Measurements from ENCODE around the gene SCG5.
A peak's percentile ranks its signal among the peaks of the same experiment; 100 is the strongest.

Gene SCG5

DNA sequence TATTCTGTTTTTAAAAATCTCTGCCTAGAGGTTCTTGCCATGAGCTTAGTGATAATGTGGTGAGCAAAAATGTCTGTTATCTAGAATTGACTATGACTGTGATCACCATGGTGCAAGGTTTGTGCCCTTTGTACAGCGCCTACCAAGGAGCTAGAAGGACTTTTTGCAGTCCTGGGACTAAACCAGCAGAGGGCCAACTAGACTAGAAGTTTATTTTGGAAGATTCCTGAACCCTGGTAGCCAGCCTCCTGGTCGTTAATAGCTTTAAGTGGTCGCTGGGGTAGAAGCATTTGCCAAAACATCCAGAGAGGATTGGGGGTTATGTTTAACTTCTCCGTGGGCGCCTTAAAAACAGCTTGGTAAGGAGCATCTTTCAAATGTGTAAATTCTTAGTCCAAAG, 7.8 kb downstream of the SCG5 start:
- no peaks in the 10 kb centered on the region for H3K9me3 ChIP-seq (ENCODE audit: control extremely low read depth in 1 of 5, control insufficient read depth in 4 of 5, insufficient read depth in 2 of 5, low read depth in 1 of 5, low read length in 4 of 5)
- no peaks in the 10 kb centered on the region for H3K27me3 ChIP-seq (replicated peaks in 2 of 5; ENCODE audit: control insufficient read depth in 4 of 5, insufficient read depth in 5 of 5, low read length in 4 of 5)
- H3K27ac ChIP-seq (ENCODE audit: insufficient read depth in 1 of 2, low read depth in 1 of 2, low read length in 2 of 2, poor library complexity in 1 of 2, severe bottlenecking in 2 of 2) = no peak overlapping the region
- no peak overlapping the region for H3K4me3 ChIP-seq (ENCODE audit: control insufficient read depth in 1 of 7, extremely low read depth in 1 of 7, insufficient read depth in 4 of 7, low read depth in 2 of 7, low read length in 6 of 7)
- peak in 2 of 3 donors; percentile 10 to 12 for DNase-seq
- 83% methylated on average over 3 of the region's 5 CpGs for WGBS (ENCODE audit: insufficient coverage)
- H3K4me1 ChIP-seq (ENCODE audit: control extremely low read depth in 1 of 4, control insufficient read depth in 4 of 4, insufficient read depth in 4 of 4, low read length in 3 of 4) = peaks cover 0 to 2% (median 0%) of the 10 kb centered on the region in 4 experiments
- ChIA-PET POLR2A (interaction anchor here (0.6 to 1.3 kb wide), 3 partner anchors 8 to 1337 kb away, joined by 3 to 5 read pairs (median 4); no protein-coding TSS in a partner anchor), CTCF (interaction anchor here (0.7 to 3.4 kb wide), 11 partner anchors 8 to 351 kb away, joined by 3 to 31 read pairs (median 4); partner anchors contain the start of gene SCG5)
- peaks cover 0 to under 1% (median 0%) of the 10 kb centered on the region in 4 experiments for H3K36me3 ChIP-seq (ENCODE audit: control insufficient read depth in 4 of 4, insufficient read depth in 4 of 4, low read length in 3 of 4)

GRCh38 chr15:32651229-32651837, 9.8 kb downstream of the SCG5 start:
- H3K36me3 ChIP-seq (ENCODE audit: control insufficient read depth in 4 of 4, insufficient read depth in 4 of 4, low read length in 3 of 4) = peaks cover 0 to 4% (median 0%) of the 10 kb centered on the region in 4 experiments
- H3K4me3 ChIP-seq (ENCODE audit: control insufficient read depth in 1 of 7, extremely low read depth in 1 of 7, insufficient read depth in 4 of 7, low read depth in 2 of 7, low read length in 6 of 7) = no peak overlapping the region
- ChIA-PET POLR2A (no interaction called here), CTCF (interaction anchor here (0.9 to 3.4 kb wide), 7 partner anchors 10 to 346 kb away, joined by 3 to 31 read pairs (median 6); partner anchors contain the start of gene SCG5)
- peak; percentile 52 to 78 (median 72) for DNase-seq
- H3K27me3 ChIP-seq (replicated peaks in 2 of 5; ENCODE audit: control insufficient read depth in 4 of 5, insufficient read depth in 5 of 5, low read length in 4 of 5) = no peaks in the 10 kb centered on the region
- H3K4me1 ChIP-seq (ENCODE audit: control extremely low read depth in 1 of 4, control insufficient read depth in 4 of 4, insufficient read depth in 4 of 4, low read length in 3 of 4) = peaks cover 3 to 11% (median 7%) of the 10 kb centered on the region in 4 experiments
- 67% methylated on average over 3 of the region's 6 CpGs for WGBS (ENCODE audit: insufficient coverage)
- H3K27ac ChIP-seq (ENCODE audit: insufficient read depth in 1 of 2, low read depth in 1 of 2, low read length in 2 of 2, poor library complexity in 1 of 2, severe bottlenecking in 2 of 2) = no peak overlapping the region
- H3K9me3 ChIP-seq (ENCODE audit: control extremely low read depth in 1 of 5, control insufficient read depth in 4 of 5, insufficient read depth in 2 of 5, low read depth in 1 of 5, low read length in 4 of 5) = no peaks in the 10 kb centered on the region

DNA sequence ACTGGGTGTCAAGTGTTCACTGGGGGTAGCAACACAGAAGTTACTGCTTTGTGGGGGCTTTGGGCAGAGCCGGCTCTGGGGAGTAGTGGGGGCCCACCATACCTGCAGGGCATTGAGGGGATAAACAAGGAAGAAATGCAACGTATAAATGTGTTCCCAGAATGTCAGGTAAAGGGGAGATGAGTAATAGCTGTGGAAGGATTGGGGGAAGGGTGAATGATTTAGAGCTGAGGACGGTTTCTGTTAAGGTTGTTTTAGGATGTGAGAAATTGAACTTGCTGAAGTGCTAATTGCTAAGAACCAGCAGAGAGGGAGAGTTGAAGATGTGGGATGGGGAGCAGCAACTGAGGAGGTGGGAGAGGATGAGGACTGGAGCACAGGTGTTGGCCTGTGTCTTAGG, 10.7 kb downstream of the SCG5 start:
- Histone ChIP-seq H3K27me3 (replicated peaks in 2 of 5; ENCODE audit: control insufficient read depth in 4 of 5, insufficient read depth in 5 of 5, low read length in 4 of 5) (no peaks in the 10 kb centered on the region), H3K4me1 (ENCODE audit: control extremely low read depth in 1 of 4, control insufficient read depth in 4 of 4, insufficient read depth in 4 of 4, low read length in 3 of 4) (peaks cover 4 to 13% (median 9%) of the 10 kb centered on the region in 4 experiments), H3K9me3 (ENCODE audit: control extremely low read depth in 1 of 5, control insufficient read depth in 4 of 5, insufficient read depth in 2 of 5, low read depth in 1 of 5, low read length in 4 of 5) (no peaks in the 10 kb centered on the region), H3K4me3 (ENCODE audit: control insufficient read depth in 1 of 7, extremely low read depth in 1 of 7, insufficient read depth in 4 of 7, low read depth in 2 of 7, low read length in 6 of 7) (no peak overlapping the region), H3K27ac (ENCODE audit: insufficient read depth in 1 of 2, low read depth in 1 of 2, low read length in 2 of 2, poor library complexity in 1 of 2, severe bottlenecking in 2 of 2) (no peak overlapping the region), H3K36me3 (ENCODE audit: control insufficient read depth in 4 of 4, insufficient read depth in 4 of 4, low read length in 3 of 4) (peaks cover 0 to 4% (median 0%) of the 10 kb centered on the region in 4 experiments)
- ChIA-PET POLR2A (no interaction called here), CTCF (interaction anchor here (0.8 to 2.3 kb wide), 2 partner anchors 10 to 343 kb away, joined by 4 to 6 read pairs; no protein-coding TSS in a partner anchor)
- DNase-seq = no peak
- 88% methylated on average over 3 of the region's 3 CpGs for WGBS (ENCODE audit: insufficient coverage)

DNA sequence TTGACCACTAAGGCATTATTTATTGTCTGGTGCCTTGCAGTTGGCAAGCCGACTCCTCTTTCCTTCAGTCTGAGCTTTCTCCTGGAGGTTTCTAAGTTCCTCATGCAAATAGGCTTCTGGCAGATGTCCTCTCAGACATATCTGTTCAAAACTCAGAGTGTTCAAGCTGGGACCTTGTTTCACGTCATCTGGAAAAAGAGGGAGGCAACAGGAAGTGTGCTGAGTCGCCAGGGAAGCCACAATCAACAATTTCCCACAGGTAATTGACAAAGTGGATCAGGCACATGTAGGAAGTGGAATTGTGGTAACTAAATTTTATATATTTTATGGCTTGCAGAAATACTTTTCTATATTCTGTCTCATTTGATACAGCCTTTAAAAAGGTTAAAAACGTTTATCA, 14.6 kb downstream of the SCG5 start:
- ChIA-PET CTCF (interaction anchor here (1.2 to 1.6 kb wide), 3 partner anchors 189 to 338 kb away, joined by 3 to 4 read pairs (median 3); no protein-coding TSS in a partner anchor), POLR2A (no interaction called here)
- DNase-seq = peak; percentile 17 to 44 (median 35)
- peaks cover 0 to 4% (median 0%) of the 10 kb centered on the region in 4 experiments for H3K36me3 ChIP-seq (ENCODE audit: control insufficient read depth in 4 of 4, insufficient read depth in 4 of 4, low read length in 3 of 4)
- H3K9me3 ChIP-seq (ENCODE audit: control extremely low read depth in 1 of 5, control insufficient read depth in 4 of 5, insufficient read depth in 2 of 5, low read depth in 1 of 5, low read length in 4 of 5) = no peaks in the 10 kb centered on the region
- H3K4me3 ChIP-seq (ENCODE audit: control insufficient read depth in 1 of 7, extremely low read depth in 1 of 7, insufficient read depth in 4 of 7, low read depth in 2 of 7, low read length in 6 of 7) = no peak overlapping the region
- H3K4me1 ChIP-seq (ENCODE audit: control extremely low read depth in 1 of 4, control insufficient read depth in 4 of 4, insufficient read depth in 4 of 4, low read length in 3 of 4) = peaks cover 4 to 13% (median 9%) of the 10 kb centered on the region in 4 experiments
- no peak overlapping the region for H3K27ac ChIP-seq (ENCODE audit: insufficient read depth in 1 of 2, low read depth in 1 of 2, low read length in 2 of 2, poor library complexity in 1 of 2, severe bottlenecking in 2 of 2)
- no peaks in the 10 kb centered on the region for H3K27me3 ChIP-seq (replicated peaks in 2 of 5; ENCODE audit: control insufficient read depth in 4 of 5, insufficient read depth in 5 of 5, low read length in 4 of 5)
- WGBS (ENCODE audit: insufficient coverage) = 35% methylated on average over 2 of the region's 4 CpGs

GRCh38 chr15:32656496-32656895, 15.0 kb downstream of the SCG5 start:
- no peaks in the 10 kb centered on the region for H3K9me3 ChIP-seq (ENCODE audit: control extremely low read depth in 1 of 5, control insufficient read depth in 4 of 5, insufficient read depth in 2 of 5, low read depth in 1 of 5, low read length in 4 of 5)
- 89% methylated on average over 7 of the region's 9 CpGs for WGBS (ENCODE audit: insufficient coverage)
- H3K4me1 ChIP-seq (ENCODE audit: control extremely low read depth in 1 of 4, control insufficient read depth in 4 of 4, insufficient read depth in 4 of 4, low read length in 3 of 4) = peaks cover 4 to 13% (median 9%) of the 10 kb centered on the region in 4 experiments
- no peak overlapping the region for H3K27ac ChIP-seq (ENCODE audit: insufficient read depth in 1 of 2, low read depth in 1 of 2, low read length in 2 of 2, poor library complexity in 1 of 2, severe bottlenecking in 2 of 2)
- H3K27me3 ChIP-seq (replicated peaks in 2 of 5; ENCODE audit: control insufficient read depth in 4 of 5, insufficient read depth in 5 of 5, low read length in 4 of 5) = no peaks in the 10 kb centered on the region
- peaks cover 0 to 4% (median 0%) of the 10 kb centered on the region in 4 experiments for H3K36me3 ChIP-seq (ENCODE audit: control insufficient read depth in 4 of 4, insufficient read depth in 4 of 4, low read length in 3 of 4)
- ChIA-PET CTCF (interaction anchor here (1.2 to 1.6 kb wide), 2 partner anchors 280 to 338 kb away, joined by 3 to 4 read pairs; no protein-coding TSS in a partner anchor), POLR2A (no interaction called here)
- DNase-seq = peak in 1 of 3 donors; percentile 25
- no peak overlapping the region for H3K4me3 ChIP-seq (ENCODE audit: control insufficient read depth in 1 of 7, extremely low read depth in 1 of 7, insufficient read depth in 4 of 7, low read depth in 2 of 7, low read length in 6 of 7)

DNA sequence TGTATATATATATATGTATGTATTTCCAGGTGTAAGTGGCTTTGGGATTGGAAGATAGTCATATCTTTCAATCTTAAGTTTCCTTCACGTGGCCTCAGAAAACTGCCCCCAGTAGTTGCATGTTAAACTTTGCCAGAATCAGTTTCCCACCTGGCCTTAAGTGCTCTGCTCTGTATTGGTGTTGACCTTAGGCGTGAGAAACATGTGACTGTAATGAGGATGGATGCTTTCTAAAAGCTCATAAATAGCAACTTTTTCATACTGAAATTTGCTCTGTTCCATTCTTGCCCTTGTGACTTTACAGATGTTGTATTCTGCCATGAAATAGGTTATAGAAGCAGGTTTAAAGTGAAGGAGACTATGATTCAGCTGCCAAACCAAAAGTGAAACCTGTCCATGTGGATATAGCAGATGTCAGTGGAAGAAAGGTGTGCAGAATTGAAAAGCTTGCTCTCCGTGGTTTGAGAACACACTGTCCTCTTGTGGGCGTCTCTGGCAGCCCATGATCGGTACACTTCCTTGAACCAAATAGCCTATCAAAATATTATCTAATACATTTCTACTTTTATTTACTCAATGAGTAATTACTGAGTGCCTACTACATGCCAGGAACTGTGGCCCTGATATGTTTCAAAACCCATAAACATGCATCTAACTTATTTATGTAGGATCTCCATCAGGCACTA, 15.8 kb downstream of the SCG5 start:
- Histone ChIP-seq H3K27ac (ENCODE audit: insufficient read depth in 1 of 2, low read depth in 1 of 2, low read length in 2 of 2, poor library complexity in 1 of 2, severe bottlenecking in 2 of 2) (no peak overlapping the region), H3K9me3 (ENCODE audit: control extremely low read depth in 1 of 5, control insufficient read depth in 4 of 5, insufficient read depth in 2 of 5, low read depth in 1 of 5, low read length in 4 of 5) (no peaks in the 10 kb centered on the region), H3K36me3 (ENCODE audit: control insufficient read depth in 4 of 4, insufficient read depth in 4 of 4, low read length in 3 of 4) (peaks cover 0 to 4% (median 0%) of the 10 kb centered on the region in 4 experiments), H3K4me3 (ENCODE audit: control insufficient read depth in 1 of 7, extremely low read depth in 1 of 7, insufficient read depth in 4 of 7, low read depth in 2 of 7, low read length in 6 of 7) (no peak overlapping the region), H3K4me1 (ENCODE audit: control extremely low read depth in 1 of 4, control insufficient read depth in 4 of 4, insufficient read depth in 4 of 4, low read length in 3 of 4) (peaks cover 4 to 13% (median 9%) of the 10 kb centered on the region in 4 experiments), H3K27me3 (replicated peaks in 2 of 5; ENCODE audit: control insufficient read depth in 4 of 5, insufficient read depth in 5 of 5, low read length in 4 of 5) (no peaks in the 10 kb centered on the region)
- DNase-seq = peak in 2 of 3 donors; percentile 51 to 58
- ChIA-PET POLR2A (interaction anchor here (1.2 kb wide), 1 partner anchor 8 kb away, joined by 3 read pairs; no protein-coding TSS in a partner anchor), CTCF (interaction anchor here (1.7 to 1.8 kb wide), 2 partner anchors 8 to 301 kb away, joined by 4 to 5 read pairs; no protein-coding TSS in a partner anchor)
- 63% methylated on average over 2 of the region's 5 CpGs for WGBS (ENCODE audit: insufficient coverage)

All from common myeloid progenitor, CD34-positive (primary cell).